Measurements from ENCODE around the gene BET1. TPM values are rescaled to one million over a fixed set of nuclear protein-coding genes. Genes with fewer than 3 reads are reported as not detected.

Gene BET1
- total and polyA plus RNA-seq, 10 donors: 21.7 to 36.0 (median 28.1) TPM

DNA sequence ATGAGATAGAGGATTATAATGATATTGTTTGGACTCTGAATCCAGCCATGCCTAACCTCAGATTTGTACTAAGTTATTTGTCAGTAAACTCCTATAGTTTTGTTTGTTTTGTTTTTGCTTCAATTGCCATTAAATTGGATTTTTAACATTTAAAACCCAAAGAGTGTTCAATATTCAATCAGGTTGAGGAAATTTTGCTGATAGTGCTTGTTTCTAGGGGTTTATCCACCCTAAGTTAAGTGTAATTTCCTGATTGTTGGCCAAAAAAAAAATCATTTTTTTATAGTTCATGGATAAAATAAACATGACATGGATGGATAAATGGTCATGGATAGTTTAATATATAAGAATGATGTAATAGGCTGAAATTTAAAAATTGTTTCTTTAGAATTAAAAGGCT is 11.4 kb upstream of the BET1 start:
- Histone ChIP-seq H3K27me3 (replicated peaks in 1 of 7) (no peaks in the 10 kb centered on the region), H3K4me1 (no peaks in the 10 kb centered on the region), H3K27ac (no peak overlapping the region), H3K4me3 (no peak overlapping the region), H3K36me3 (no peaks in the 10 kb centered on the region), H3K9me3 (peaks cover 0 to 11% (median 0%) of the 10 kb centered on the region in 8 donors)
- TF ChIP-seq POLR2AphosphoS5 (IDR thresholded peaks at IDR 0.05) (no peak), POLR2A (IDR thresholded peaks at IDR 0.05) (no peak)
- TF ChIP-seq, protein P1, sequence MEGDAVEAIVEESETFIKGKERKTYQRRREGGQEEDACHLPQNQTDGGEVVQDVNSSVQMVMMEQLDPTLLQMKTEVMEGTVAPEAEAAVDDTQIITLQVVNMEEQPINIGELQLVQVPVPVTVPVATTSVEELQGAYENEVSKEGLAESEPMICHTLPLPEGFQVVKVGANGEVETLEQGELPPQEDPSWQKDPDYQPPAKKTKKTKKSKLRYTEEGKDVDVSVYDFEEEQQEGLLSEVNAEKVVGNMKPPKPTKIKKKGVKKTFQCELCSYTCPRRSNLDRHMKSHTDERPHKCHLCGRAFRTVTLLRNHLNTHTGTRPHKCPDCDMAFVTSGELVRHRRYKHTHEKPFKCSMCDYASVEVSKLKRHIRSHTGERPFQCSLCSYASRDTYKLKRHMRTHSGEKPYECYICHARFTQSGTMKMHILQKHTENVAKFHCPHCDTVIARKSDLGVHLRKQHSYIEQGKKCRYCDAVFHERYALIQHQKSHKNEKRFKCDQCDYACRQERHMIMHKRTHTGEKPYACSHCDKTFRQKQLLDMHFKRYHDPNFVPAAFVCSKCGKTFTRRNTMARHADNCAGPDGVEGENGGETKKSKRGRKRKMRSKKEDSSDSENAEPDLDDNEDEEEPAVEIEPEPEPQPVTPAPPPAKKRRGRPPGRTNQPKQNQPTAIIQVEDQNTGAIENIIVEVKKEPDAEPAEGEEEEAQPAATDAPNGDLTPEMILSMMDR (IDR thresholded peaks at IDR 0.05 in 8 of 11, conservative IDR thresholded peaks at IDR 0.05 in 3 of 11): no peak
- no peak for DNase-seq
- intact Hi-C loops (cut with DNase I; ENCODE audit: low total_unique reads): no loop called here

DNA sequence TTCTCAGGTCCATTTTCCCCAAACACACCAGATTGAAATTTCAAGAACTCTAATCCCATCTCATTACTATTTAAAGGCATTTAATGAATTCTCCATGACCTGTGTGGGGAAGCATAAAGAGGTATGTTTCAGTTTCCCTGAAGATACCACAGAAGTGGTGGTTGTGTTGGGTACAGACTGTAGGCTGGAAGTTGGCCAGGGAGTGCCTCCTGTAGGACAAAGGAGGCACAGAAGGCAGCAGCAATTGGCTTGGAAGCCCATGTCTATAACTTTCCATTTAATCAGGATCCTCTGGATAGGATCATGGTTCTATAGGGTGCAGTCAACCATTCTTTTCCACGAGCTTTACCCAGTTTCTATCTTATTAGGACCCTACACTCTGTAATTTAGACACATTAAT is 8.6 kb upstream of the BET1 start:
- Histone ChIP-seq H3K27ac (no peak overlapping the region), H3K4me1 (no peaks in the 10 kb centered on the region), H3K36me3 (no peaks in the 10 kb centered on the region), H3K9me3 (peaks cover 0 to 6% (median 0%) of the 10 kb centered on the region in 8 donors), H3K27me3 (replicated peaks in 1 of 7) (no peaks in the 10 kb centered on the region), H3K4me3 (no peak overlapping the region)
- no peak for DNase-seq
- 63 to 83% (median 72%) methylated on average over 1 of the region's 1 CpG for WGBS, 5 donors
- TF ChIP-seq POLR2AphosphoS5 (IDR thresholded peaks at IDR 0.05): no peak
- TF ChIP-seq, protein P1 (IDR thresholded peaks at IDR 0.05 in 8 of 11, conservative IDR thresholded peaks at IDR 0.05 in 3 of 11): no peak
- no peak for TF ChIP-seq POLR2A (IDR thresholded peaks at IDR 0.05)
- intact Hi-C loops (cut with DNase I; ENCODE audit: low total_unique reads): no loop called here

GRCh38 chr7:94011714-94012353 is 7.7 kb upstream of the BET1 start:
- Histone ChIP-seq H3K4me1 (no peaks in the 10 kb centered on the region), H3K27ac (no peak overlapping the region), H3K9me3 (peaks cover 0 to 6% (median 0%) of the 10 kb centered on the region in 8 donors), H3K4me3 (no peak overlapping the region), H3K27me3 (replicated peaks in 1 of 7) (no peaks in the 10 kb centered on the region), H3K36me3 (no peaks in the 10 kb centered on the region)
- WGBS, 5 donors: 94 to 96% (median 95%) methylated on average over 17 to 35 of the region's 35 CpGs
- no peak for TF ChIP-seq POLR2AphosphoS5 (IDR thresholded peaks at IDR 0.05)
- no peak for TF ChIP-seq POLR2A (IDR thresholded peaks at IDR 0.05)
- TF ChIP-seq, protein P1 (IDR thresholded peaks at IDR 0.05 in 8 of 11, conservative IDR thresholded peaks at IDR 0.05 in 3 of 11): no peak
- peak; percentile 72 for DNase-seq
- intact Hi-C loops (cut with DNase I; ENCODE audit: low total_unique reads): no loop called here

DNA sequence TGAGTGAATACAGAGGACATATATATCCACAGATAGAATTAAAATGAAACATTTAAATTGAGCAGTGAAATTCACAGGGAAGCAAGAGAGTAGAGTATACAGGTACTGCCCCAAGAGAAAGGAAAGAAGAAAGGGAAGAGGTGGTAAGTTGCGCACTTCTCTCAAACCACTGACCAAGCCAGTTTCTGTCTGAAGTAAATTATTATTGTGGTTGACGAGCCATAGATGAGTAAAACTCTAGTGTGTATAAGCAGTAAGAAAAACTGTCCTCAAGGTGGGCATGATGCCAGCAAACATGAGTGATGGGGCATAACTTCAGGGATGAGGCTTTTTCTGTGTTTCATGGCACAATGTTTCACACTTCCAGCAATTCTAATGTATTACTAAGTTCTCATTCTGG is 4.4 kb upstream of the BET1 start:
- intact Hi-C loops (cut with DNase I; ENCODE audit: low total_unique reads): loop anchor here (10.0 kb wide), 1 partner anchor 84 kb away; the partner anchor contains the start of gene GNG11
- H3K9me3 ChIP-seq: peaks cover 0 to 6% (median 0%) of the 10 kb centered on the region in 8 donors
- no peak overlapping the region for H3K27ac ChIP-seq
- no peaks in the 10 kb centered on the region for H3K36me3 ChIP-seq
- WGBS, 5 donors: 30 to 49% (median 47%) methylated on average over 2 of the region's 2 CpGs
- TF ChIP-seq, protein P1 (IDR thresholded peaks at IDR 0.05 in 8 of 11, conservative IDR thresholded peaks at IDR 0.05 in 3 of 11): no peak
- TF ChIP-seq POLR2A (IDR thresholded peaks at IDR 0.05): no peak
- TF ChIP-seq POLR2AphosphoS5 (IDR thresholded peaks at IDR 0.05): no peak
- H3K4me3 ChIP-seq: no peak overlapping the region
- DNase-seq: no peak
- H3K27me3 ChIP-seq (replicated peaks in 1 of 7): peaks cover 0 to 9% (median 0%) of the 10 kb centered on the region in 7 donors
- H3K4me1 ChIP-seq: peaks cover under 1 to 13% (median 9%) of the 10 kb centered on the region in 6 donors
